Fibroblast of skin of scalp (primary cell): Measurements from ENCODE around the gene PCDHA11. TPM values are rescaled to one million over a fixed set of nuclear protein-coding genes. Genes with fewer than 3 reads are reported as not detected.
"Not testable (repeated sequence)": the region's sequence is repeated elsewhere in the genome, so short reads cannot be mapped to it uniquely, and the experiment has no call there.

Source experiments
- DNase-seq: peaks from one replicate; pipeline ENCODE4 v3.0.0-alpha.2; 2013
- polyA plus RNA-seq, 2 experiments: library from polyadenylated mRNA; unstranded; fragments of 120-200 nt; gene quantifications; one replicate each; pipeline ENCODE4 v1.2.1, GENCODE V29; 2013; ENCODE audit not compliant: insufficient read length in 2 of 2

The PCDHA11 gene, protein sequence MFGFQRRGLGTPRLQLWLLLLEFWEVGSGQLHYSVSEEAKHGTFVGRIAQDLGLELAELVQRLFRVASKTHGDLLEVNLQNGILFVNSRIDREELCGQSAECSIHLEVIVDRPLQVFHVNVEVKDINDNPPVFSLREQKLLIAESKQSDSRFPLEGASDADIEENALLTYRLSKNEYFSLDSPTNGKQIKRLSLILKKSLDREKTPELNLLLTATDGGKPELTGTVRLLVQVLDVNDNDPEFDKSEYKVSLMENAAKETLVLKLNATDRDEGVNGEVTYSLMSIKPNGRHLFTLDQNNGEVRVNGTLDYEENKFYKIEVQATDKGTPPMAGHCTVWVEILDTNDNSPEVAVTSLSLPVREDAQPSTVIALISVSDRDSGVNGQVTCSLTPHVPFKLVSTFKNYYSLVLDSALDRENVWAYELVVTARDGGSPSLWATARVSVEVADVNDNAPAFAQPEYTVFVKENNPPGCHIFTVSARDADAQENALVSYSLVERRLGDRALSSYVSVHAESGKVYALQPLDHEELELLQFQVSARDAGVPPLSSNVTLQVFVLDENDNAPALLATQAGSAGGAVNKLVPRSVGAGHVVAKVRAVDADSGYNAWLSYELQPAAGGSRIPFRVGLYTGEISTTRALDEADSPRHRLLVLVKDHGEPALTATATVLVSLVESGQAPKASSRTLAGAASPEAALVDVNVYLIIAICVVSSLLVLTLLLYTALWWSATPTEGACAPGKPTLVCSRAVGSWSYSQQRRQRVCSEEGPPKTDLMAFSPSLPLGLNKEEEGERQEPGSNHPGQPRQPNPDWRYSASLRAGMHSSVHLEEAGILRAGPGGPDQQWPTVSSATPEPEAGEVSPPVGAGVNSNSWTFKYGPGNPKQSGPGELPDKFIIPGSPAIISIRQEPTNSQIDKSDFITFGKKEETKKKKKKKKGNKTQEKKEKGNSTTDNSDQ
- polyA plus RNA-seq (2013, experiment 1 of 2; ENCODE audit: insufficient read length), result 0.05 TPM
- 0.05 TPM for polyA plus RNA-seq (2013, experiment 2 of 2; ENCODE audit: insufficient read length)

DNA sequence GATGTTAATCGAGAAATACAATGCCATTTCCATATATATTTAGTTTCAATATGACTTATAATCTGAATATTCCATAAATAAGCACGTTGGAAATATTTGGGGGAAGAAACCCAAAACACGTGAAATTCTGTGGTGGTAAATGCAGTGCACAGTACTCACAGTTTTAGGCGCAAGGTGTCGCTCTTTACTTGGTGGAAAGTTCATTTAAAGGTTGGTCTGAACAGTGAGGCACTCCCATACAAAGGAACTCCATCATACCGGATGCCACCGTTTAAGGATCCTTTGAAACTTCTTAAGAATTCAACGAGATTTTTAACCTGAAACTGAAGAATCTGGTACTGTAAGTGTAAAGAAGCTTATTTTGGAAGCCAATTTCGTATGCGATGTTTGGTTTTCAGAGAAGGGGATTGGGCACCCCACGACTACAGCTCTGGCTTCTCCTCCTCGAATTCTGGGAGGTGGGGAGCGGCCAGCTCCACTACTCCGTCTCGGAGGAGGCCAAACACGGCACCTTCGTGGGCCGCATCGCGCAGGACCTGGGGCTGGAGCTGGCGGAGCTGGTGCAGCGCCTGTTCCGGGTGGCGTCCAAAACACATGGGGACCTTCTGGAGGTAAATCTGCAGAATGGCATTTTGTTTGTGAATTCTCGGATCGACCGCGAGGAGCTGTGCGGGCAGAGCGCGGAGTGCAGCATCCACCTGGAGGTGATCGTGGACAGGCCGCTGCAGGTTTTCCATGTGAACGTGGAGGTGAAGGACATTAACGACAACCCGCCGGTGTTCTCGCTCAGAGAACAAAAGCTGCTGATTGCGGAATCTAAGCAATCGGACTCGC lies at the start of gene PCDHA11:
TSS of gene PCDHA11 (plus strand) at position 237 of the 834 bp plus-strand sequence. CDS start at position 384, 147 bp downstream.
- peak; percentile 4 for DNase-seq

DNA sequence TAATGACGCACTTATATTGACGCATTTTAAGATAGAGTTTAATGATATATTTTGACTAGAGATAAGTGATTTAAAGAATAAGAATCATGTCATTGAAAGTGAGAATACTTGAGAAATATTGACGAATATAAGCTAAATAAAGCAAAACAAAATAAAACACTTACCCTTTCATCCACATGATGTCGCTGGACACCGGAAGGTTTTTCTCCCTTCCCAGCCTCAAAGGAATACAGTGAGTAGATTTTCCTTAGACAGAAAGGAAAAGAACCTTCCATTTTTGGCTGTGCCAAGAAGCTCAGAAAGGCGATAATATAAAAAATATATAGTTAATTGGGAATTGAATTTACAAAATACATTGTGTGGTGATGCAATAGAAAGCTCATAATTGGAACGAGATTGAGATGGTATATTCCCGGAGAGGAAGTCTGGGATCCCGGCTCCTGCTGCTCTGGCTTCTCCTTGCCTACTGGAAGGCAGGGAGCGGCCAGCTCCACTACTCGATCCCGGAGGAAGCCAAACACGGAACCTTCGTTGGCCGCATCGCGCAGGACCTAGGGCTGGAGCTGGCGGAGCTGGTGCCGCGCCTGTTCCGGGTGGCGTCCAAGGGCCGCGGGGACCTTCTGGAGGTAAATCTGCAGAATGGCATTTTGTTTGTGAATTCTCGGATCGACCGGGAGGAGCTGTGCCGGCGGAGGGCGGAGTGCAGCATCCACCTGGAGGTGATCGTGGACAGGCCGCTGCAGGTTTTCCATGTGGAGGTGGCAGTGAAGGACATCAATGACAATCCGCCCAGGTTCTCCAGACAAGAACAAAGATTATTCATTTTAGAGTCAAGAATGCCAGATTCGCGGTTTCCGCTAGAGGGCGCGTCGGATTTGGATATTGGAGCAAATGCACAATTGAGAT lies 47.1 kb upstream of the PCDHA11 start, which contains the start of gene PCDHA5:
TSS of gene PCDHA5 (plus strand) at position 239 of the 906 bp plus-strand sequence.
- DNase-seq, result no peak

- no peak for DNase-seq
Measured at GRCh38 chr5:140822281-140822629, 46.5 kb upstream of the PCDHA11 start.

DNA sequence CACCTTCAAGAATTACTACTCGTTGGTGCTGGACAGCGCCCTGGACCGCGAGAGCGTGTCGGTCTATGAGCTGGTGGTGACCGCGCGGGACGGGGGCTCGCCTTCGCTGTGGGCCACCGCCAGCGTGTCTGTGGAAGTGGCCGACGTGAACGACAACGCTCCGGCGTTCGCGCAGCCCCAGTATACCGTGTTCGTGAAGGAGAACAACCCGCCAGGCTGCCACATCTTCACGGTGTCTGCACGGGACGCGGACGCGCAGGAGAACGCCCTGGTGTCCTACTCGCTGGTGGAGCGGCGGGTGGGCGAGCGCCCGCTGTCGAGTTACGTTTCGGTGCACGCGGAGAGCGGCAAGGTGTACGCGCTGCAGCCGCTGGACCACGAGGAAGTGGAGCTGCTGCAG lies 45.8 kb upstream of the PCDHA11 start:
- not testable (repeated sequence) for DNase-seq

DNA sequence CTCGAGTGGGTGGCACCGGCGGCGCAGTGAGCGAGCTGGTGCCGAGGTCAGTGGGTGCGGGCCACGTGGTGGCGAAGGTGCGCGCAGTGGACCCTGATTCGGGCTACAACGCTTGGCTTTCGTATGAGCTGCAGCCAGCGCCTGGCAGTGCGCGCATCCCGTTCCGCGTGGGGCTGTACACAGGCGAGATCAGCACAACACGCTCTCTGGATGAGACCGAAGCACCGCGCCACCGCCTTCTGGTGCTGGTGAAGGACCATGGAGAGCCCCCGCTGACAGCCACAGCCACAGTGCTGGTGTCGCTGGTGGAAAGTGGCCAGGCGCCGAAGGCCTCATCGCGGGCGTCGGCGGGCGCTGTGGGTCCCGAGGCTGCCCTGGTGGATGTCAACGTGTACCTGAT lies 45.3 kb upstream of the PCDHA11 start:
- no peak for DNase-seq

GRCh38 chr5:140827704-140828361 lies 40.9 kb upstream of the PCDHA11 start, which contains the start of gene PCDHA6:
PCDHA6 (plus strand) TSS chr5:140827960; CDS start chr5:140828092, 132 bp downstream.
- DNase-seq, result no peak

GRCh38 chr5:140828362-140828737 lies 40.4 kb upstream of the PCDHA11 start:
- no peak for DNase-seq

GRCh38 chr5:140829511-140830501 lies 39.0 kb upstream of the PCDHA11 start:
- not testable (repeated sequence) for DNase-seq

DNA sequence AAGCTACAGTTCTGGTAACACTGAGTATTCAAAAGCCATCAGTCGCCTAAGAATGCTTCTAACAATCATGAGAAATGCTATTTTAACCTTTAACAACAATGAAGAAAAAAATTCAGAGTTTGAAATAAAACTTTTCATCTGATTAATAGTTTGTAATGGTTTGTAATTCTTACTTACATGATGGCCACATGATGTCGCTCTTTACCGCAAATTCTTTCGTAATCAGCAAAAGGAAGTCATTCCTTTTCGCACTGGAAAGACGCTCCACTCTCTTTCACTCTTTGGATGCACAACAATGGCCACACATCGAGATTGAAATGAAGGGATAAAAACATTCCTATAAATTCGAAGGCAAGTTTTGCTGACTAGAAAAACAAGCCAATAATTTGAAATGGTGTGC lies 34.8 kb upstream of the PCDHA11 start, which contains the start of gene PCDHA7:
TSS of gene PCDHA7 (plus strand) at position 277 of the 400 bp plus-strand sequence. CDS start at position 392, 115 bp downstream.
- peak; percentile 31 for DNase-seq

DNA sequence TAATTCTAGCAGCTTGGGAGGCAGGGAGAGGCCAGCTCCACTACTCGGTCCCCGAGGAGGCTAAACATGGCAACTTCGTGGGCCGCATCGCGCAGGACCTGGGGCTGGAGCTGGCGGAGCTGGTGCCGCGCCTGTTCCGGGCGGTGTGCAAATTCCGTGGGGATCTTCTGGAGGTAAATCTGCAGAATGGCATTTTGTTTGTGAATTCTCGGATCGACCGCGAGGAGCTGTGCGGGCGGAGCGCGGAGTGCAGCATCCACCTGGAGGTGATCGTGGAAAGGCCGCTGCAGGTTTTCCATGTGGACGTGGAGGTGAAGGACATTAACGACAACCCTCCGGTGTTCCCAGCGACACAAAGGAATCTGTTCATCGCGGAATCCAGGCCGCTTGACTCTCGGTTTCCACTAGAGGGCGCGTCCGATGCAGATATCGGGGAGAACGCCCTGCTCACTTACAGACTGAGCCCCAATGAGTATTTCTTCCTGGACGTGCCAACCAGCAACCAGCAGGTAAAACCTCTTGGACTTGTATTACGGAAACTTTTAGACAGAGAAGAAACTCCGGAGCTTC lies 34.2 kb upstream of the PCDHA11 start:
- DNase-seq, result not testable (repeated sequence)

- DNase-seq, result no peak
Measured at GRCh38 chr5:140835622-140836510, 32.9 kb upstream of the PCDHA11 start.

DNA sequence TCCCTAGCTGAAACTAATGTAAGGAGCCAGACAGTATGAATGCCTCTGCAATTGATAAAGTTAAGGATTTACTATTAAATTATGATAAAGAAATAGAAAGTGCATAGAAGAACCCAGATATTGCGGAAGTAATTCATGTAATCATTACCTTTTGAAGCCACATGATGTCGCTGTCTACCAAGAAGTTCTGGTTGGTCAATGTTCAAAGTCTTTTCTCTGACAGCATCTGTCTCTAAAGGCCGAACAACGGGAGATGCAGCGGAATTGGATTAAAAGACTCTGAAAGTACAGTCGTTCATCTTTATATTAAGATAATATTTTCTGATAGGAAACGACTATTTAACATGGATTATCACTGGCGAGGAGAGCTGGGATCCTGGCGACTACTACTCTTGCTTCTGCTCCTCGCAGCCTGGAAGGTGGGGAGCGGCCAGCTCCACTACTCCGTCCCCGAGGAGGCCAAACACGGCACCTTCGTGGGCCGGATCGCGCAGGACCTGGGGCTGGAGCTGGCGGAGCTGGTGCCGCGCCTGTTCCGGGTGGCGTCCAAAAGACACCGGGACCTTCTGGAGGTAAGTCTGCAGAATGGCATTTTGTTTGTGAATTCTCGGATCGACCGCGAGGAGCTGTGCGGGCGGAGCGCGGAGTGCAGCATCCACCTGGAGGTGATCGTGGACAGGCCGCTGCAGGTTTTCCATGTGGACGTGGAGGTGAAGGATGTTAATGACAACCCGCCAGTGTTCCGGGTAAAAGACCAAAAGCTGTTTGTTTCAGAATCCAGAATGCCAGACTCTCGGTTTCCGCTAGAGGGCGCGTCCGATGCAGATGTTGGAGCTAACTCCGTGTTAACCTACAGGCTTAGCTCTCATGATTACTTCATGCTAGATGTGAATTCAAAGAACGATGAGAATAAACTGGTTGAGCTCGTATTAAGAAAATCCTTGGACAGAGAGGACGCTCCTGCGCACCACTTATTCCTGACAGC lies 27.5 kb upstream of the PCDHA11 start, which contains the start of gene PCDHA8:
TSS of gene PCDHA8 (plus strand) at position 210 of the 985 bp plus-strand sequence. CDS start at position 345, 135 bp downstream.
- no peak for DNase-seq

GRCh38 chr5:140842798-140843733 lies 25.7 kb upstream of the PCDHA11 start:
- DNase-seq, result no peak
